OCI-LY1 (cell line): ENCODE results near the gene SLC35F4.

Experiments used
- H2AFZ ChIP-seq: fragments of 200-600 bp; sonication (generic), shearing (Covaris generic); 2 replicates; pipeline ENCODE4 v1.6.0; 2014; ENCODE audit warnings: antibody characterized with exemption, mild to moderate bottlenecking, low read length
- H3F3A ChIP-seq: fragments of 200-600 bp; sonication (generic), shearing (Covaris generic); 2 replicates; pipeline ENCODE4 v1.6.0; 2014; ENCODE audit warnings: mild to moderate bottlenecking, antibody characterized with exemption, low read length, moderate library complexity; ENCODE audit not compliant: insufficient read depth
- H3K27ac ChIP-seq: fragments of 200-600 bp; sonication (generic); 2 replicates; pipeline ENCODE4 v1.5.1; 2014; ENCODE audit warnings: low read length, mixed run types, mild to moderate bottlenecking, low read depth; ENCODE audit not compliant: poor library complexity, severe bottlenecking
- H3K27me3 ChIP-seq: fragments of 200-600 bp; sonication (generic); 2 replicates; pipeline ENCODE4 v1.6.0; 2014; ENCODE audit warnings: antibody characterized with exemption, mild to moderate bottlenecking, low read length, moderate library complexity; ENCODE audit not compliant: insufficient read depth
- H3K36me3 ChIP-seq: fragments of 200-600 bp; sonication (generic); 2 replicates; pipeline ENCODE4 v1.6.1; 2014; ENCODE audit warnings: mild to moderate bottlenecking, antibody characterized with exemption, low read length, moderate library complexity, mixed read lengths; ENCODE audit not compliant: insufficient read depth
- H3K4me1 ChIP-seq: fragments of 200-600 bp; sonication (generic); 2 replicates; pipeline ENCODE4 v1.5.1; 2014; ENCODE audit warnings: mild to moderate bottlenecking, low read length, moderate library complexity; ENCODE audit not compliant: insufficient read depth, severe bottlenecking
- H3K4me2 ChIP-seq: fragments of 200-600 bp; sonication (generic), shearing (Covaris generic); 2 replicates; pipeline ENCODE4 v1.6.1; 2014; ENCODE audit warnings: low read length
- H3K4me3 ChIP-seq: fragments of 200-600 bp; sonication (generic); 2 replicates; pipeline ENCODE4 v1.5.1; 2014; ENCODE audit warnings: low read length, low read depth, mild to moderate bottlenecking, mixed read lengths; ENCODE audit not compliant: poor library complexity, severe bottlenecking
- H3K79me2 ChIP-seq: fragments of 200-600 bp; shearing (Covaris generic); 2 replicates; pipeline ENCODE4 v1.6.1; 2016; ENCODE audit warnings: mixed run types, low read length, mixed read lengths; ENCODE audit not compliant: insufficient read depth
- H3K9ac ChIP-seq: fragments of 200-600 bp; sonication (generic), shearing (Covaris generic); 2 replicates; pipeline ENCODE4 v1.6.1; 2014; ENCODE audit warnings: mild to moderate bottlenecking, low read length, mixed read lengths
- H3K9me2 ChIP-seq: fragments of 200-600 bp; sonication (generic), shearing (Covaris generic); 2 replicates; pipeline ENCODE4 v1.6.1; 2014; ENCODE audit warnings: low read depth, mild to moderate bottlenecking, low read length, mixed read lengths
- H3K9me3 ChIP-seq: fragments of 200-600 bp; shearing (Covaris generic); 2 replicates; pipeline ENCODE4 v1.6.1; 2014; ENCODE audit warnings: low read length, mixed read lengths
- H4K20me1 ChIP-seq: fragments of 200-600 bp; sonication (generic), shearing (Covaris generic); 2 replicates; pipeline ENCODE4 v1.6.0; 2016; ENCODE audit warnings: mild to moderate bottlenecking, low read length; ENCODE audit not compliant: insufficient read depth
- EZH2 ChIP-seq: fragments of 200-600 bp; sonication (generic), shearing (Covaris generic); IDR thresholded peaks from 2 replicates; pipeline ENCODE4 v1.8.0; 2017; ENCODE audit warnings: borderline replicate concordance, mixed run types, mild to moderate bottlenecking, antibody characterized with exemption, low read length, moderate library complexity, mixed read lengths
- TF ChIP-seq, protein P1 (sequence below): fragments of 200-600 bp; sonication (generic), shearing (Covaris generic); IDR thresholded peaks from 2 replicates; pipeline ENCODE4 v1.5.1; 2017; ENCODE audit warnings: mild to moderate bottlenecking, antibody characterized with exemption, low read length, moderate library complexity, mixed read lengths

The SLC35F4 gene

DNA sequence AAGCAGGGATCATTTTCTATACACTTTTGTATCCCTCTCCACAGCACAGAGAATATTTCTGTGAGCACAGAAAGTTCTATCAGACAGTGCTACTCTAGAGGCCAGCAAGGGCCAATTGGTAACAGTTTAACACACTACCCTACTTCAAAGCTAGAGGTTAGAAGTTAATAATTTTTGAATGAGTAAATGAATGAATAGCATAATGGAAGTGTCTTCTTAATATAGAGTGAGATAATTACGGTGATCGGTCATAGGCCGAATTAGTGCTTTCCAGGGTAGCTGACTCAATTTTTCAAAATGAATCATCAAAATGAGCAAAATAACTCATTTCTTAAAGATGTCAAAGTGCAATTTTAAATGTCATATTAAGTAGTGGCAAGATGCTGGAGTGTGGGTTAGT lies 305.2 kb downstream of the SLC35F4 start:
- Histone ChIP-seq H3K4me2 (no peak overlapping the region), H3K9me2 (no peaks in the 10 kb centered on the region), H3K36me3 (no peaks in the 10 kb centered on the region), H4K20me1 (no peaks in the 10 kb centered on the region), H2AFZ (no peak overlapping the region), H3K4me3 (no peak overlapping the region), H3K79me2 (no peaks in the 10 kb centered on the region), H3K27ac (no peak overlapping the region), H3F3A (no peaks in the 10 kb centered on the region), H3K4me1 (no peaks in the 10 kb centered on the region), H3K9ac (no peak overlapping the region), H3K9me3 (no peaks in the 10 kb centered on the region), H3K27me3 (no peaks in the 10 kb centered on the region)
- TF ChIP-seq, protein P1, sequence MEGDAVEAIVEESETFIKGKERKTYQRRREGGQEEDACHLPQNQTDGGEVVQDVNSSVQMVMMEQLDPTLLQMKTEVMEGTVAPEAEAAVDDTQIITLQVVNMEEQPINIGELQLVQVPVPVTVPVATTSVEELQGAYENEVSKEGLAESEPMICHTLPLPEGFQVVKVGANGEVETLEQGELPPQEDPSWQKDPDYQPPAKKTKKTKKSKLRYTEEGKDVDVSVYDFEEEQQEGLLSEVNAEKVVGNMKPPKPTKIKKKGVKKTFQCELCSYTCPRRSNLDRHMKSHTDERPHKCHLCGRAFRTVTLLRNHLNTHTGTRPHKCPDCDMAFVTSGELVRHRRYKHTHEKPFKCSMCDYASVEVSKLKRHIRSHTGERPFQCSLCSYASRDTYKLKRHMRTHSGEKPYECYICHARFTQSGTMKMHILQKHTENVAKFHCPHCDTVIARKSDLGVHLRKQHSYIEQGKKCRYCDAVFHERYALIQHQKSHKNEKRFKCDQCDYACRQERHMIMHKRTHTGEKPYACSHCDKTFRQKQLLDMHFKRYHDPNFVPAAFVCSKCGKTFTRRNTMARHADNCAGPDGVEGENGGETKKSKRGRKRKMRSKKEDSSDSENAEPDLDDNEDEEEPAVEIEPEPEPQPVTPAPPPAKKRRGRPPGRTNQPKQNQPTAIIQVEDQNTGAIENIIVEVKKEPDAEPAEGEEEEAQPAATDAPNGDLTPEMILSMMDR: no peak
- TF ChIP-seq EZH2: no peak

DNA sequence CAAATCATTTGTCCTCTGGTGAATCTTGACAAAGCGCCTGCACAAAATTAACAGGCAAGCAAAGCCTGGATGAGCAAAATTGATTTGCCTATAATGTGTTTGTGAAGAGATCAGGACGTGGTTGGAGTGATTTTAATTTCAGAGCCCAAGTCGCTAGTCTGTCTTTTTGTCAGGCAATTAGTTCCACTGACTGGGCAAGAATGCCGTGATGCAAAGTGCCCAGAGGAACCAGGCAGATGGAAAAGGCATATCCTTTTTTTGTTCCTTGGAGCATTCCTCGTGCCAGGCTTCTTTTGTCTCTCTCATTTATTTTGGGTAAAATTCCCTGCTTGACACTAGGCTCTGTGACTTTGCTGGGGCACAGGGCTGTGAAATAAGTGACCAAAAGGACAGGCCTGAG lies 306.3 kb downstream of the SLC35F4 start:
- Histone ChIP-seq H3F3A (no peaks in the 10 kb centered on the region), H4K20me1 (no peaks in the 10 kb centered on the region), H3K79me2 (no peaks in the 10 kb centered on the region), H3K4me3 (no peak overlapping the region), H3K27ac (no peak overlapping the region), H3K9me2 (no peaks in the 10 kb centered on the region), H3K9me3 (no peaks in the 10 kb centered on the region), H3K36me3 (no peaks in the 10 kb centered on the region), H3K9ac (no peak overlapping the region), H2AFZ (no peak overlapping the region), H3K27me3 (no peaks in the 10 kb centered on the region), H3K4me2 (no peak overlapping the region), H3K4me1 (no peaks in the 10 kb centered on the region)
- TF ChIP-seq EZH2: no peak
- TF ChIP-seq, protein P1: no peak

DNA sequence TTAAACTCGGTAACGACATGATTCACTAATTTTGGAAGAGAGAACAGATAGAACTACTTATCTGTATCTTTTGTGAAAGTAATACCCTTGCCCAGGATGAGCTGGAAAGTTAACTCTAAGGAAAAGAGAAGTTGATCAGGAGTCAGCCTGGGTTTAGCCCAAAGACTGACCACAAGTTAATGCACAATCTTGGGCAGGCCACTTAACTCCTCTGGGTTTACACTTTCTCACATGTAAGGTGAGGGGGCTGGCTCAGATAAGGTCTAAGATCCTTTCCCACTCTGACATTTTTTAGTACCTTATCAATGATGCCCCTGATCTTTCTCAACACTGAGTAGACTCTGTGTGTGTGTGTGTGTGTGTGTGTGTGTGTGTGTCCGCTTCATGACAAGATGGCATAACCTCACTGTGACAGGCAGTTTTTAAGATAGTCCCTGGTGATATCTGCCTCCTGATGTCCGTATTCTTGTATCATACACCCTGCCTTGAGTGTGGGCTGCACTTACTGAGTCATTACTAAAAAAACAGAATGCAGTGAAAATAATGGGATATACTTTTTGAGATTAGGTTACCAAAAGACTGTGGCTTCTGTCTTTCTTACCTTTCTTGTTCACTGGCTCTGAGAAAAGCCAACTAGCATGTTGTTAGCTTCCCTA lies 316.0 kb downstream of the SLC35F4 start:
- Histone ChIP-seq H3K36me3 (no peaks in the 10 kb centered on the region), H3K79me2 (no peaks in the 10 kb centered on the region), H3K4me1 (no peaks in the 10 kb centered on the region), H3K9me2 (no peaks in the 10 kb centered on the region), H3K27me3 (no peaks in the 10 kb centered on the region), H3K27ac (no peak overlapping the region), H2AFZ (no peak overlapping the region), H4K20me1 (no peaks in the 10 kb centered on the region), H3K4me3 (no peak overlapping the region), H3K4me2 (no peak overlapping the region), H3F3A (no peaks in the 10 kb centered on the region), H3K9ac (no peak overlapping the region), H3K9me3 (no peaks in the 10 kb centered on the region)
- no peak for TF ChIP-seq EZH2
- TF ChIP-seq, protein P1: no peak
